OCI-LY3 (cell line): ENCODE measurements around the gene BICC1.

Experiments used
- EZH2phosphoT487 ChIP-seq: fragments of 200-600 bp; shearing (Covaris generic); IDR thresholded peaks from 2 replicates; pipeline ENCODE4 v1.6.1; 2018; ENCODE audit warnings: antibody characterized with exemption, mixed run types, low read depth
- TF ChIP-seq, protein P1 (sequence below): fragments of 200-600, 300-600 bp; sonication (generic); IDR thresholded peaks from 2 replicates; pipeline ENCODE4 v1.5.1; 2014; ENCODE audit warnings: antibody characterized with exemption, low read length, low read depth

DNA sequence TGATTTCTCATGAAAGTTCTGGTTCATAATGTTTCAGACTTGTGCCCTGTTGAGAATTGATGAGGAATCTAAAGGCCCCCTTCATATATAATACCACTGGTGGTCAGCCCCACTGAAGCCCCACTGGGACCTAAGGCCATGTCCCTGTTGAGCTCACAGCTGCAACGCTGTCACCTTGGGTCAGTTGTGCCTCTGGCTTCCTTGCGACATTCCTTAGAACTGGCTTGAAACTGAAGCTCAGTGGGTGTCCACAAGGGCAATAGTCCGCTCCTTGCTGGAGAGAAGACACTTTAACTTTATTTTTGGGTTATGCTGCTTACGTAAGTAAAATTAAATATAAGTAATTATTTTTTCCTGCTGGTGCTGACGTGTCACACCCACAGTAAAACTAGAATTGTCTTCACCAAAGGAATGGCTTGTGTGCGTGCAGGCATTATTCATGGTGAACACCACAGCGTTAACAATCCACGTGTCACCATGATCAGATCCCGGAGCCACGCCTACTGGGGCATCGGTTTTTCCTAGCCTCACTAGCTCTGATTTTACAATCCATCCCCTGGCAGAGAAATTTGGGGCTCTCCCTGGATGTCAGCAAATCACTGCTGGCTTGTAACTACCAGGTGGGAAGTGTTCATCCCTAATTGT, 66.5 kb downstream of the BICC1 start:
- TF ChIP-seq, protein P1, sequence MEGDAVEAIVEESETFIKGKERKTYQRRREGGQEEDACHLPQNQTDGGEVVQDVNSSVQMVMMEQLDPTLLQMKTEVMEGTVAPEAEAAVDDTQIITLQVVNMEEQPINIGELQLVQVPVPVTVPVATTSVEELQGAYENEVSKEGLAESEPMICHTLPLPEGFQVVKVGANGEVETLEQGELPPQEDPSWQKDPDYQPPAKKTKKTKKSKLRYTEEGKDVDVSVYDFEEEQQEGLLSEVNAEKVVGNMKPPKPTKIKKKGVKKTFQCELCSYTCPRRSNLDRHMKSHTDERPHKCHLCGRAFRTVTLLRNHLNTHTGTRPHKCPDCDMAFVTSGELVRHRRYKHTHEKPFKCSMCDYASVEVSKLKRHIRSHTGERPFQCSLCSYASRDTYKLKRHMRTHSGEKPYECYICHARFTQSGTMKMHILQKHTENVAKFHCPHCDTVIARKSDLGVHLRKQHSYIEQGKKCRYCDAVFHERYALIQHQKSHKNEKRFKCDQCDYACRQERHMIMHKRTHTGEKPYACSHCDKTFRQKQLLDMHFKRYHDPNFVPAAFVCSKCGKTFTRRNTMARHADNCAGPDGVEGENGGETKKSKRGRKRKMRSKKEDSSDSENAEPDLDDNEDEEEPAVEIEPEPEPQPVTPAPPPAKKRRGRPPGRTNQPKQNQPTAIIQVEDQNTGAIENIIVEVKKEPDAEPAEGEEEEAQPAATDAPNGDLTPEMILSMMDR = no peak
- TF ChIP-seq EZH2phosphoT487 = no peak
